ENCODE measurements around the gene NABP2. TPM values are rescaled to one million over a fixed set of nuclear protein-coding genes. Genes with fewer than 3 reads are reported as not detected.

Gene NABP2
- total and polyA plus RNA-seq, 2 experiments from 2014 or later, result 25.5 to 27.8 TPM

DNA sequence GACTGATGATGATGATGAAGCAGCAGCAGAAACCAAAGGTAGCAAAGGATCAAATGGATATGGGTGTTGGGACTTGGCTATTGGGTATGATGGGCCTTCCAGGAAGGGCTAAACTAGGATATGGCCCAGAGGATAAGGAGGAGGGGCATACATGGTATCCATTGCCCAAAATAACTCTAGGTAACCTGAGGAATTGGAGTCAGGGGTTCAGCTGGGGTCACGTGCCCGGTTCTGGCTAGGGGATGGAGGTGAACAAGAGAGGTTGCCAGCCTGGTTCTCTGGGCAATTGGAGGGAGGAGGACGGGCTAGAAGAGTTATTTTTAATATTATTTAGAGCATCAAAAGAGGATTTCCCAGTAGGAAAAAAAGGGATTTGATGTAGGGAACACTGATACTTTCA is 36.8 kb downstream of the NABP2 start:
- Mint-ChIP-seq H3K4me1 (peaks cover 18% of the 10 kb centered on the region), H3K27me3 (ENCODE audit: insufficient read depth, low read depth, poor library complexity) (peaks cover 25% of the 10 kb centered on the region), H3K36me3 (ENCODE audit: low read depth) (peaks cover 8% of the 10 kb centered on the region), H3K9me3 (no peaks in the 10 kb centered on the region; the same call in 1 of the 3 replicates), H3K4me3 (no peak overlapping the region), H3K27ac (no peak overlapping the region)
- H3K4me3 ChIP-seq, result no peak overlapping the region
- no peak for TF ChIP-seq ZNF114 (CRISPR knock-in tag; IDR thresholded peaks at IDR 0.05)
- no peak for TF ChIP-seq POLR2AphosphoS5 (IDR thresholded peaks at IDR 0.05; ENCODE audit: low read depth)
- no peak for TF ChIP-seq JUNB (IDR thresholded peaks at IDR 0.05; ENCODE audit: unreplicated experiment)
- no peak for TF ChIP-seq STAT1 (IDR thresholded peaks at IDR 0.05; ENCODE audit: unreplicated experiment)
- TF ChIP-seq EZH2phosphoT487 (IDR thresholded peaks at IDR 0.05; ENCODE audit: unreplicated experiment), result no peak
- TF ChIP-seq, protein P1, sequence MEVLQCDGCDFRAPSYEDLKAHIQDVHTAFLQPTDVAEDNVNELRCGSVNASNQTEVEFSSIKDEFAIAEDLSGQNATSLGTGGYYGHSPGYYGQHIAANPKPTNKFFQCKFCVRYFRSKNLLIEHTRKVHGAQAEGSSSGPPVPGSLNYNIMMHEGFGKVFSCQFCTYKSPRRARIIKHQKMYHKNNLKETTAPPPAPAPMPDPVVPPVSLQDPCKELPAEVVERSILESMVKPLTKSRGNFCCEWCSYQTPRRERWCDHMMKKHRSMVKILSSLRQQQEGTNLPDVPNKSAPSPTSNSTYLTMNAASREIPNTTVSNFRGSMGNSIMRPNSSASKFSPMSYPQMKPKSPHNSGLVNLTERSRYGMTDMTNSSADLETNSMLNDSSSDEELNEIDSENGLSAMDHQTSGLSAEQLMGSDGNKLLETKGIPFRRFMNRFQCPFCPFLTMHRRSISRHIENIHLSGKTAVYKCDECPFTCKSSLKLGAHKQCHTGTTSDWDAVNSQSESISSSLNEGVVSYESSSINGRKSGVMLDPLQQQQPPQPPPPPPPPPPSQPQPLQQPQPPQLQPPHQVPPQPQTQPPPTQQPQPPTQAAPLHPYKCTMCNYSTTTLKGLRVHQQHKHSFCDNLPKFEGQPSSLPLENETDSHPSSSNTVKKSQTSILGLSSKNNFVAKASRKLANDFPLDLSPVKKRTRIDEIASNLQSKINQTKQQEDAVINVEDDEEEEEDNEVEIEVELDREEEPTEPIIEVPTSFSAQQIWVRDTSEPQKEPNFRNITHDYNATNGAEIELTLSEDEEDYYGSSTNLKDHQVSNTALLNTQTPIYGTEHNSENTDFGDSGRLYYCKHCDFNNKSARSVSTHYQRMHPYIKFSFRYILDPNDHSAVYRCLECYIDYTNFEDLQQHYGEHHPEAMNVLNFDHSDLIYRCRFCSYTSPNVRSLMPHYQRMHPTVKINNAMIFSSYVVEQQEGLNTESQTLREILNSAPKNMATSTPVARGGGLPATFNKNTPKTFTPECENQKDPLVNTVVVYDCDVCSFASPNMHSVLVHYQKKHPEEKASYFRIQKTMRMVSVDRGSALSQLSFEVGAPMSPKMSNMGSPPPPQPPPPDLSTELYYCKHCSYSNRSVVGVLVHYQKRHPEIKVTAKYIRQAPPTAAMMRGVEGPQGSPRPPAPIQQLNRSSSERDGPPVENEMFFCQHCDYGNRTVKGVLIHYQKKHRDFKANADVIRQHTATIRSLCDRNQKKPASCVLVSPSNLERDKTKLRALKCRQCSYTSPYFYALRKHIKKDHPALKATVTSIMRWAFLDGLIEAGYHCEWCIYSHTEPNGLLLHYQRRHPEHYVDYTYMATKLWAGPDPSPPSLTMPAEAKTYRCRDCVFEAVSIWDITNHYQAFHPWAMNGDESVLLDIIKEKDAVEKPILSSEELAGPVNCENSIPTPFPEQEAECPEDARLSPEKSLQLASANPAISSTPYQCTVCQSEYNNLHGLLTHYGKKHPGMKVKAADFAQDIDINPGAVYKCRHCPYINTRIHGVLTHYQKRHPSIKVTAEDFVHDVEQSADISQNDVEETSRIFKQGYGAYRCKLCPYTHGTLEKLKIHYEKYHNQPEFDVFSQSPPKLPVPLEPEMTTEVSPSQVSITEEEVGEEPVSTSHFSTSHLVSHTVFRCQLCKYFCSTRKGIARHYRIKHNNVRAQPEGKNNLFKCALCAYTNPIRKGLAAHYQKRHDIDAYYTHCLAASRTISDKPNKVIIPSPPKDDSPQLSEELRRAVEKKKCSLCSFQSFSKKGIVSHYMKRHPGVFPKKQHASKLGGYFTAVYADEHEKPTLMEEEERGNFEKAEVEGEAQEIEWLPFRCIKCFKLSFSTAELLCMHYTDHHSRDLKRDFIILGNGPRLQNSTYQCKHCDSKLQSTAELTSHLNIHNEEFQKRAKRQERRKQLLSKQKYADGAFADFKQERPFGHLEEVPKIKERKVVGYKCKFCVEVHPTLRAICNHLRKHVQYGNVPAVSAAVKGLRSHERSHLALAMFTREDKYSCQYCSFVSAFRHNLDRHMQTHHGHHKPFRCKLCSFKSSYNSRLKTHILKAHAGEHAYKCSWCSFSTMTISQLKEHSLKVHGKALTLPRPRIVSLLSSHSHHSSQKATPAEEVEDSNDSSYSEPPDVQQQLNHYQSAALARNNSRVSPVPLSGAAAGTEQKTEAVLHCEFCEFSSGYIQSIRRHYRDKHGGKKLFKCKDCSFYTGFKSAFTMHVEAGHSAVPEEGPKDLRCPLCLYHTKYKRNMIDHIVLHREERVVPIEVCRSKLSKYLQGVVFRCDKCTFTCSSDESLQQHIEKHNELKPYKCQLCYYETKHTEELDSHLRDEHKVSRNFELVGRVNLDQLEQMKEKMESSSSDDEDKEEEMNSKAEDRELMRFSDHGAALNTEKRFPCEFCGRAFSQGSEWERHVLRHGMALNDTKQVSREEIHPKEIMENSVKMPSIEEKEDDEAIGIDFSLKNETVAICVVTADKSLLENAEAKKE (CRISPR knock-in tag; IDR thresholded peaks at IDR 0.05), result no peak
- H2AFZ ChIP-seq, result no peak overlapping the region
- ATAC-seq, result no peak
- no peak for DNase-seq (ENCODE audit: low spot score)
- peaks cover 17% of the 10 kb centered on the region for H3K4me1 ChIP-seq (ENCODE audit: insufficient read depth)
- H3K9me2 ChIP-seq (ENCODE audit: insufficient read depth), result no peaks in the 10 kb centered on the region
- no peaks in the 10 kb centered on the region for H3K27me3 ChIP-seq (ENCODE audit: insufficient read depth)
- peaks cover 10% of the 10 kb centered on the region for H4K20me1 ChIP-seq (replicated peaks; ENCODE audit: insufficient read depth)
- no peak overlapping the region for H3K4me2 ChIP-seq
- H3F3A ChIP-seq (replicated peaks; ENCODE audit: low read depth), result peaks cover 19% of the 10 kb centered on the region
- no peak overlapping the region for H3K27ac ChIP-seq (ENCODE audit: low read depth)
- peaks cover 10% of the 10 kb centered on the region; the same call in 1 of the 2 replicates for H3K36me3 ChIP-seq (ENCODE audit: insufficient read depth)
- H3K79me2 ChIP-seq (replicated peaks; ENCODE audit: insufficient read depth), result peaks cover 13% of the 10 kb centered on the region; the same call in 1 of the 2 replicates
